Mesenchymal stem cell (in vitro differentiated cells and primary cell): ENCODE measurements around the gene EHD2.
A peak's percentile ranks its signal among the peaks of the same experiment; 100 is the strongest.

Source experiments
- DNase-seq: peaks from one replicate; pipeline ENCODE4 v3.0.0-alpha.2; 2013
- H2AFZ ChIP-seq: one replicate; pipeline ENCODE4 v1.6.1; 2013; ENCODE audit warnings: low read depth, mild to moderate bottlenecking, control low read depth, inconsistent platforms, low read length, moderate library complexity
- H2AK5ac ChIP-seq: 2 replicates; pipeline ENCODE4 v1.6.1; 2013; ENCODE audit warnings: low read length, moderate library complexity, mild to moderate bottlenecking, inconsistent platforms; ENCODE audit not compliant: severe bottlenecking
- H2BK120ac ChIP-seq: one replicate; pipeline ENCODE4 v1.6.1; 2013; ENCODE audit warnings: low read depth, mild to moderate bottlenecking, inconsistent platforms, low read length, moderate library complexity
- H2BK12ac ChIP-seq, 2 experiments: one replicate each; pipeline ENCODE4 v1.6.1; 2013; ENCODE audit warnings: inconsistent platforms in 2 of 2, low read length in 2 of 2, mild to moderate bottlenecking in 2 of 2, moderate library complexity in 2 of 2, control low read depth in 1 of 2
- H2BK15ac ChIP-seq: one replicate; pipeline ENCODE4 v1.6.1; 2013; ENCODE audit warnings: mild to moderate bottlenecking, low read depth, inconsistent platforms; ENCODE audit not compliant: poor library complexity, severe bottlenecking
- H2BK5ac ChIP-seq: 2 replicates; pipeline ENCODE4 v1.6.1; 2013; ENCODE audit warnings: low read depth, mild to moderate bottlenecking, low read length, control low read depth, inconsistent platforms; ENCODE audit not compliant: poor library complexity, severe bottlenecking
- H3K14ac ChIP-seq, 2 experiments: one replicate each; pipeline ENCODE4 v1.6.1; 2013; ENCODE audit warnings: inconsistent platforms in 2 of 2, low read length in 2 of 2, control low read depth in 1 of 2, mild to moderate bottlenecking in 1 of 2, moderate library complexity in 1 of 2
- H3K18ac ChIP-seq, 2 experiments: one replicate each; pipeline ENCODE4 v1.6.1; 2013; ENCODE audit warnings: inconsistent platforms in 2 of 2, low read length in 2 of 2, control low read depth in 1 of 2, low read depth in 1 of 2, mild to moderate bottlenecking in 1 of 2
- H3K23ac ChIP-seq, 2 experiments: one replicate each; pipeline ENCODE4 v1.6.1; 2013; ENCODE audit warnings: inconsistent platforms in 2 of 2, low read length in 2 of 2, mild to moderate bottlenecking in 2 of 2, moderate library complexity in 2 of 2, control low read depth in 1 of 2
- H3K27ac ChIP-seq: 2 replicates; pipeline ENCODE4 v1.5.1; 2013; ENCODE audit warnings: mild to moderate bottlenecking, moderate library complexity, low read length, control low read depth, inconsistent platforms; ENCODE audit not compliant: poor library complexity, severe bottlenecking
- H3K27me3 ChIP-seq, 2 experiments: 2 replicates each; pipeline versions ENCODE4 v1.6.1 to v1.7.0; 2013; ENCODE audit warnings: low read length in 2 of 2, mild to moderate bottlenecking in 2 of 2, moderate library complexity in 2 of 2, control low read depth in 1 of 2, inconsistent platforms in 1 of 2; ENCODE audit not compliant: control insufficient read depth in 1 of 2, insufficient read depth in 1 of 2
- H3K36me3 ChIP-seq, 2 experiments: 2 replicates each; pipeline versions ENCODE4 v1.6.1 to v1.7.0; 2013; ENCODE audit warnings: low read length in 2 of 2, control low read depth in 1 of 2, inconsistent platforms in 1 of 2, low read depth in 1 of 2, mild to moderate bottlenecking in 1 of 2; ENCODE audit not compliant: insufficient read depth in 2 of 2, control insufficient read depth in 1 of 2
- H3K4ac ChIP-seq, 2 experiments: one replicate each; pipeline ENCODE4 v1.6.1; 2013; ENCODE audit warnings: inconsistent platforms in 2 of 2, low read length in 2 of 2, mild to moderate bottlenecking in 2 of 2, moderate library complexity in 2 of 2, control low read depth in 1 of 2, low read depth in 1 of 2
- H3K4me1 ChIP-seq: 2 replicates; pipeline ENCODE4 v1.6.1; 2013; ENCODE audit warnings: low read depth, low read length, control low read depth; ENCODE audit not compliant: control insufficient read depth, insufficient read depth
- H3K4me2 ChIP-seq: 2 replicates; pipeline ENCODE4 v1.6.1; 2013; ENCODE audit warnings: low read length, mild to moderate bottlenecking, inconsistent platforms; ENCODE audit not compliant: poor library complexity, severe bottlenecking
- H3K4me3 ChIP-seq, 2 experiments: 2 replicates each; pipeline versions ENCODE4 v1.5.1 to v1.7.0; 2013; ENCODE audit warnings: low read length in 2 of 2, mild to moderate bottlenecking in 2 of 2, control low read depth in 1 of 2, low read depth in 1 of 2; ENCODE audit not compliant: insufficient read depth in 1 of 2
- H3K79me1 ChIP-seq: replicated peaks from 2 replicates; pipeline ENCODE4 v1.6.1; 2013; ENCODE audit warnings: mild to moderate bottlenecking, control low read depth, low read length, inconsistent platforms; ENCODE audit not compliant: poor library complexity, severe bottlenecking
- H3K9ac ChIP-seq: 2 replicates; pipeline ENCODE4 v1.7.0; 2013; ENCODE audit warnings: mild to moderate bottlenecking, low read length, moderate library complexity
- H3K9me3 ChIP-seq: 2 replicates; pipeline ENCODE4 v1.7.0; 2013; ENCODE audit warnings: mild to moderate bottlenecking, low read length; ENCODE audit not compliant: control insufficient read depth
- H4K8ac ChIP-seq: one replicate; pipeline ENCODE4 v1.6.1; 2013; ENCODE audit warnings: inconsistent platforms, mild to moderate bottlenecking, low read length, moderate library complexity
- H4K91ac ChIP-seq: one replicate; pipeline ENCODE4 v1.6.1; 2013; ENCODE audit warnings: mild to moderate bottlenecking, low read length, inconsistent platforms
- WGBS: methylation state at CpG from one replicate; pipeline ENCODE4 v1.1.7; 2013; ENCODE audit warnings: mixed read lengths; 5-methylcytosine and 5-hydroxymethylcytosine counted together

The EHD2 gene

DNA sequence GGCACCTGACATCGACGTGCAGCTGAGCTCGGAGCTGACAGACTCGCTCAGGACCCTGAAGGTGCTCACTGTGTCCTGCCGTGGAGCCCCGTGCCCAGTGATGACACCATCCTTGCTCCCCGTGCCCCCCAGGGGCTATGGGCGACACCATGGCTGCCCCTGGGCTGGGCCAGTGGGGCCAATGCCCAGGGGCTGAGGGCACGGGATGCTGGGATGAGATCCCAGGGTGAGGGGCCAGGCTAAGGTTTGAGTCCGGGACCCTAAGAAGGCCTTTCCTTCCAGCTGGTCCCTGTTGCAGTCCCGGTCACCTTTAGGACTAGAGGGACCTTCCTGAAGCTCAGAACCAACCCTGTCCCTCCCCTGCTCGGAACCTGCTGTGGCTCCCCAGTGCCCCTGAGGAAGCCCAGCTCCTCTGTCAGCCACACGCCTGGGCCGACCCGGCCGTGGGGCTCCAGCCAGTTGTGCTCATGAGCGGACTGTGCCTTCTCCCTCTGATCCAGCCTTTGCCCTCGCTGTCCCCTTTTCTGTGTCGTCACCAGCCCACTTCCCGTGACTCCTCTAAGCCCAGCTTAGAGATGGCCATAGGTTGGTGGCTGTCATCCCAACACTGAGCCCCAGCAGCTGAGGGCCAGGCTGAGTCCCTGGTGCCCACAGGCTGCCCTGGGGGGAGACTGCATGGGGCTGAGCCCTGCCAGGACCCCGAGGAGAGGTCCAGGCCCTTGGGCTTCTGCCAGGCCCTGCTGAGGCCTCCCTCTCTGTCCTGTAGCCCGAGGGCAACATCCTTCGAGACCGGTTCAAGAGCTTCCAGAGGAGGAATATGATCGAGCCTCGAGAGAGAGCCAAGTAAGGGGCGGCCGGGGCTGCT is 42.8 kb downstream of the EHD2 start:
- Histone ChIP-seq H3K27me3 (no peaks in the 10 kb centered on the region), H3K36me3 (peaks cover 83 to 88% of the 10 kb centered on the region in 2 experiments), H4K8ac (no peak overlapping the region), H3K14ac (no peak overlapping the region), H2BK5ac (no peak overlapping the region), H3K4me3 (no peak overlapping the region), H2BK15ac (no peak overlapping the region), H3K4ac (no peak overlapping the region), H3K79me1 (peaks cover 34% of the 10 kb centered on the region), H2AK5ac (no peak overlapping the region), H3K27ac (no peak overlapping the region), H2BK120ac (no peak overlapping the region), H2AFZ (no peak overlapping the region), H3K9me3 (no peaks in the 10 kb centered on the region), H3K9ac (no peak overlapping the region), H3K18ac (no peak overlapping the region), H3K23ac (no peak overlapping the region), H4K91ac (no peak overlapping the region), H2BK12ac (no peak overlapping the region), H3K4me1 (no peaks in the 10 kb centered on the region), H3K4me2 (no peak overlapping the region)
- DNase-seq: no peak
- whole genome bisulfite sequencing: 97% methylated on average over 28 of the region's 28 CpGs

DNA sequence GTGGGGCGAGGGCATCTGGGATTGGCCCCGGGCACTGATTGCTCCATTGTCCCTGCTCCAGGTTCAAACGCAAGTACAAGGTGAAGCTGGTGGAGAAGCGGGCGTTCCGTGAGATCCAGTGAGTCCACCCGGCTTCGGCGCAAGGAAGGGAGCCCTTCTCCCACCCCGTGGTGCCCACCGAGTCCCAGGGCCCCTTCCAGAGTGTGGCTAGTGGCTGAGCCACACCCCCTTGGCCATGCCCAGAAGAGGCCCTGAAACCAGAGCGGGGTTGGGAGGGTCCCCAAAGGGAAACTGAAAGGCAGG is 43.4 kb downstream of the EHD2 start:
- H2BK5ac ChIP-seq: no peak overlapping the region
- no peak overlapping the region for H3K27ac ChIP-seq
- peaks cover 77 to 83% of the 10 kb centered on the region in 2 experiments for H3K36me3 ChIP-seq
- no peaks in the 10 kb centered on the region for H3K9me3 ChIP-seq
- no peak overlapping the region for H3K4ac ChIP-seq
- no peak overlapping the region for H3K9ac ChIP-seq
- no peak overlapping the region for H3K4me2 ChIP-seq
- no peak overlapping the region for H2BK120ac ChIP-seq
- H3K23ac ChIP-seq: no peak overlapping the region
- H3K14ac ChIP-seq: no peak overlapping the region
- H3K18ac ChIP-seq: no peak overlapping the region
- H3K4me1 ChIP-seq: no peaks in the 10 kb centered on the region
- H2AFZ ChIP-seq: no peak overlapping the region
- H3K4me3 ChIP-seq: no peak overlapping the region
- no peak overlapping the region for H4K91ac ChIP-seq
- H3K27me3 ChIP-seq: no peaks in the 10 kb centered on the region
- no peak overlapping the region for H2BK15ac ChIP-seq
- H2BK12ac ChIP-seq: no peak overlapping the region
- H4K8ac ChIP-seq: no peak overlapping the region
- DNase-seq: no peak
- no peak overlapping the region for H2AK5ac ChIP-seq
- WGBS: 95% methylated on average over 12 of the region's 12 CpGs
- H3K79me1 ChIP-seq: peaks cover 28% of the 10 kb centered on the region

DNA sequence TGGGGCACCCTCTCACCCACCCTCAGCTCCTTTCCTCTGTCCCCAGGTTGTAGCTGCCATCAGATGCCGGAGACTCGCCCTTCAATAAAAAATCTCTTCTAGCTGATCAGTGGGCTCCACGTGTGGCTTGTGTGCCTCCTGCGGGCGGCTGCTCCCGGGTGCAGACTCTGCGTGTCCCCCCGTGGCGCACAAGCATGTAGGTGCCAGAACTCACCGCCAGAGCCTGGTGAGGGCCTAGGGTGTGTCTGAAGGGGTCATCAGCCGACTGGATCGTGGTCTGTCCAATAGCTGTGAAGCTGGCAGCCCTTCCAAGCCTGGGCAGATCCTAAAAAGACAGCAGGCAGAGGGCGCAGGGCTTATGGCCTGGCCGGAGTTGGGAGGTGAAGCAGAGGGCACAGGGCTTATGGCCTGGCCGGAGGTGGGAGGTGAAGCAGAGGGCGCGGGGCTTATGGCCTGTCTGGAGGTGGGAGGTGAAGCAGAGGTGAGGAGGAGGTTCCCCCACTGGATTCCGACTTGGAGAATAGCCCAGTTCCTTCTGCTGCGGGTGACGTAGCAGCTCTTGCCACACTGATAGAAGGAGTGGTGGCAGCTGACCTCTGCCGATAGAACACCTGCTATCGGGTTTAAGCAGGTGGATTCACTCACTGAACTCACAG is 43.9 kb downstream of the EHD2 start:
- Histone ChIP-seq H2AK5ac (no peak overlapping the region), H3K18ac (no peak overlapping the region), H3K4ac (no peak overlapping the region), H3K23ac (no peak overlapping the region), H3K36me3 (peaks cover 75 to 79% of the 10 kb centered on the region in 2 experiments), H3K79me1 (peaks cover 26% of the 10 kb centered on the region), H3K9me3 (no peaks in the 10 kb centered on the region), H3K9ac (no peak overlapping the region), H3K4me3 (no peak overlapping the region), H3K27me3 (no peaks in the 10 kb centered on the region), H3K27ac (no peak overlapping the region), H4K8ac (no peak overlapping the region), H4K91ac (peak overlapping the region; percentile 15), H3K4me1 (no peaks in the 10 kb centered on the region), H2BK15ac (no peak overlapping the region), H2BK5ac (no peak overlapping the region), H2AFZ (no peak overlapping the region), H2BK120ac (no peak overlapping the region), H3K4me2 (no peak overlapping the region), H3K14ac (no peak overlapping the region), H2BK12ac (no peak overlapping the region)
- WGBS: 96% methylated on average over 22 of the region's 22 CpGs
- DNase-seq: no peak

DNA sequence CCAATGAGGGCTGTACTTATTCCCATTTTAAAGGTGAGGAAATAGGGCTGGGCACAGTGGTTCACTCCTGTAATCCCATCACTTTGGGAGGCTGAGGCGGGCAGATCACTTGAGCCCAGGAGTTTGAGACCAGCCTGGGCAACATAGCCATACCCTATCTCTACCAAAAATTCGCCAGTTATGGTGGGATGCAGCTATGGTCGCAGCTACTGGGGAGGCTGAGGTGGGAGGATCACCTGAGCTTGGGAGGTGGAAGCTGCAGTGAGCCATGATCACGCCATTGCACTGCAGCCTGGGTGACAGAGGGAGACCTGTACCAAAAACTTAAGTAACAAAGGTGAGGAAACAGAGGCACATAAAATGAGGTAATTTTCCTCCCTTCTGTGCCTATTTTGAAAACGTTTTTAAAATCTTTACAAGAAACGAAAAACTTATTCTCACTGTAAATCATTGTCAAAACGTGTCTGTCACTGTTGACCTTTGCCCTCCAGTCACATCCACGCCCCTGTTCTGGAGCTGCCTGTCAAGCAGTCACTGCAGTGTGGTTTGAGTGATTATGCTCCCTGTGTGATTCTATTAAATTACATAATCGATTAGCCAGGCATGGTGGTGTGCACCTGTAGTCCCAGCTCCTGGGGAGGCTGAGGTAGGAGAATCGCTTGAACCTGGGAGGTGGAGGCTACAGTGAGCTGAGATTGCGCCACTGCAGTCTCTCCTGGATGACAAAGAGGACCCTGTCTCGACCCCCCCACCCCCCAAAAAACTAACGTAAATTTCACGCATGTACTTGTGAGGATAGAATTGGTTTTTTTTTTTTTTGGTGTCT is 44.6 kb downstream of the EHD2 start:
- Histone ChIP-seq H3K27me3 (no peaks in the 10 kb centered on the region), H3K36me3 (peaks cover 67 to 72% of the 10 kb centered on the region in 2 experiments), H4K8ac (no peak overlapping the region), H3K18ac (no peak overlapping the region), H2AFZ (no peak overlapping the region), H2BK120ac (no peak overlapping the region), H2AK5ac (no peak overlapping the region), H3K14ac (no peak overlapping the region), H3K9ac (no peak overlapping the region), H2BK5ac (no peak overlapping the region), H3K4me2 (no peak overlapping the region), H3K4ac (no peak overlapping the region), H4K91ac (no peak overlapping the region), H2BK12ac (no peak overlapping the region), H3K27ac (no peak overlapping the region), H3K9me3 (no peaks in the 10 kb centered on the region), H3K4me1 (no peaks in the 10 kb centered on the region), H3K23ac (no peak overlapping the region), H3K4me3 (no peak overlapping the region), H3K79me1 (peaks cover 19% of the 10 kb centered on the region), H2BK15ac (no peak overlapping the region)
- 92% methylated on average over 12 of the region's 14 CpGs for WGBS
- DNase-seq: no peak
